DMS53 treated with DMSO at 0.1 percent for 48 hours (cell line): ENCODE measurements around the gene GJB3.
A peak's percentile ranks its signal among the peaks of the same experiment; 100 is the strongest.

Source experiments
- DNase-seq: peaks from one replicate; lab custom pipeline; 2025; ENCODE audit not compliant: unreplicated experiment; lab: John Stamatoyannopoulos, UW

The GJB3 gene

DNA sequence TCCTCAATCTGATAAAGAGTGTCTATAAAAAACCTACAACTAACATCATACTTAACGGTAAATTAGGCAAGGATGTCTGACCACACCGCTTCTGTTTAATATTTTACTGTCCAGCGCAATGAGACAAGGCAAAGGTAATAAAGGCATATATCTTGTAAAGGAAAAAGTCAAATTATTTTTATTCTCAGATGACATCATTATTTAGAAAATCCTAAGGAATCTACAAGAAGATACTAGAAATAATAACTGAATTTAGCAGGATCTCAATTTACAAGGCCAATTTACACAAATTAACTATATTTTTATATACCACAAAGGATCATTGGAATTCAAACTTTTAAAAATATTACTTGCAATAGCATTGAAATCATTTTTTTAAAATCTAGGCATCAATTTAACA lies 41.2 kb downstream of the GJB3 start:
- DNase-seq, result no peak

GRCh38 chr1:34824817-34825454 lies 43.9 kb downstream of the GJB3 start:
- DNase-seq, result no peak

- DNase-seq, result no peak
Measured at GRCh38 chr1:34825455-34826091, 44.6 kb downstream of the GJB3 start.

DNA sequence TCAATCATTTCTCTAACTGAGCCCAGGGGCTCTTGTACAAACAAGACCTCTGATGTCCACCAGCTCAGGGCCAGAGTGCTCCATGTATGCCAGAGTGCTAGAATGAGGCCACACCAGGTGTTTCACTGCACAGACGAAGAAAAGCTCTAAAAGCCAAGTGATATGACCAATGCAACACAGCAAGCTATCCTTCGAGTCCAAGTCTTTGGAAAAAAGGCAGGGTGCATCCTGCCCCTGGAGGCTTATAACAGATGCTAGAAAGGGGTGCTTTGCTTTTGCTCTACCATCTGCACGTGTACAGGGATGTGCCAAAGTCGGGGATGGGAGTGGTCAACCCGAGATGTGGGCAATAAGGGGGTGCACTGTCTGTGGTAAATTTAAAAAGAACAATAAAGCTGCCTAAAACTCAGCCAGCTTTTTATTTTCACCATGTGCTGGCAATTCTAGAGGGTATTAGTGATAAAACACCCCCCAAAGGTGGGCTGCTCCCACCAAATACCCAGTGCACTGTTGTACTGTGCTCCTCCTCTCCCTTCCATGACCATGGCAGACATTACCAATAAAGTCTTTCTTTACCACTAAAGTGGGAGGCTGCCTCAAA lies 46.4 kb downstream of the GJB3 start:
- no peak for DNase-seq

- no peak for DNase-seq
Measured at GRCh38 chr1:34828611-34829010, 47.6 kb downstream of the GJB3 start.

DNA sequence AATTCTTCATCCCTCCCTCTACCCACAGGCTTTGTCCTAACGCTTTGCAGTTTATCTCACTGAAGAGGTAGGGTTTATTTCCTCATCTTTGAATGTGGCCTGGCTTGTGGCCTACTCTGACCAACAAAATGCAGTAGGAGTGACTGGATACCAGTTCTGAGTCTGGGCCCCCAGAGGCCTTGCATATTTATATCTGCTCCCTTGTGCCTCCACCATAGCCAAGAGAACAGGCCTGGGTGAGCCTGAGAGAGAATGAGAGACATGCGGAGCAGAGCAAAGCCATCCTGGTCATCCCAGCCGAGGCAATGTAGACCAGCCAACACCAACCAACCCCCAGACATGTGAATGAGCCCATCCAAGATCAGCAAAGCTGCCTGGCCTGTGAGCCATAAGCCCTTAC lies 48.2 kb downstream of the GJB3 start:
- DNase-seq, result no peak

DNA sequence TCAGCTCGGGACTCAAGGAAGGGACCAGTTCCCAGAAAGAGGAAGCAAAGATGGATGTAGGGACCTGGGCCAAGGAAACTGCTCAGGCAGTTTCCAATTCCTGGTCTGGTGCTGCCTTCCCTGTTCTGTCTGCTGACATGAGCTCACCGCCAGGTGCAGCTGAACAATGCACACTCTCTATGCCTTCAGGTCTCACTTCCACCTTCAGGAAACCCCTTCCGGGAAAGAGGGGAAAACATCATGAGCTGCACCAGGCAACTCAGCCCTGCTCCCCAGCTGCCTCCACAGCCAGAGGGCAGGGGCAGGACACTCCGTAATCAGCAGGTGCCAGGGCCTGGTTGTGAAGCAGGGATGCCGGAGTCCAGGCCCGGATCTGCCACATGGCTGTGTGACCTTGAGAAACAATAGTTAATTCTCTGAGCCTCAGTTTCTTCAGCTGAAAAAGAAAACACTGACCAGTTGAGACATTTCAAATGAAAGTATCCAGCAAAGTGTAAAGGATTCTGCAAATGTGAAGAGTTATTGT lies 50.8 kb downstream of the GJB3 start:
- DNase-seq, result peak; percentile 14

DNA sequence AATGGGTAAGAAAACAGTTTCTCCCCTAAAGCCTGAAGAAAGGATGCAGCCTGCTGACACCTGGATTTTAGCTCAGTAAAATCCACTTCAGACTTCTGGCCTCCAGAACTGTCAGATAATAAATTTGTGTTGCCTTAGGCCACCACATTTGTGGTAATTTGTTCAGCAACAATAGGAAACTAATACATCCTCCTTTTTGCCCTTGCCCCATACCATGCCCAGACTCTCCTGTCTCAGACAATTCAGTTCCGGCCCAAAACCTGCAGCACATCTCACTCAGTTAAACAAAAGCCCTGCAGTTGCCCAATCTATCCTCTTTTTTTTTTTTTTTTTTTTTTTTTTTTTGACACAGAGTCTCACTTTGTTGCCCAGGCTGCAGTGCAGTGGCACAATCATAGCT lies 52.7 kb downstream of the GJB3 start:
- no peak for DNase-seq
